WTC11 (cell line): ENCODE data around the gene HSBP1L1. TPM values are rescaled to one million over a fixed set of nuclear protein-coding genes. Genes with fewer than 3 reads are reported as not detected.

Experiments
- ATAC-seq: fragments of 200-7000 bp; cut with Tn5 transposase; 2 replicates; pipeline ENCODE4 v1.10.0; 2021; ENCODE audit warnings: mild to moderate bottlenecking, moderate library complexity
- CTCF ChIA-PET: fragments of 300-600 bp; sonication (Branson Sonifier 250); formaldehyde crosslinking; loops from one replicate; lab custom pipeline; 2021; ENCODE audit warnings: antibody characterized with exemption; lab: Charles Lee
- POLR2A ChIA-PET: fragments of 350-600 bp; sonication (Branson Sonifier 250); formaldehyde crosslinking; loops from one replicate; lab custom pipeline; 2021; ENCODE audit warnings: antibody characterized with exemption; lab: Charles Lee
- DNase-seq: peaks from one replicate; pipeline ENCODE4 v3.0.0; 2021; ENCODE audit warnings: low spot score
- H3K27ac Mint-ChIP-seq: 2 replicates; pipeline ENCODE4 v1.8.0; 2021; ENCODE audit warnings: mixed read lengths
- H3K27me3 Mint-ChIP-seq: 2 replicates; pipeline ENCODE4 v1.8.0; 2021; ENCODE audit warnings: low read depth, mild to moderate bottlenecking, moderate library complexity, mixed read lengths
- H3K36me3 Mint-ChIP-seq: 2 replicates; pipeline ENCODE4 v1.8.0; 2021; ENCODE audit warnings: mixed read lengths
- H3K4me1 Mint-ChIP-seq: 2 replicates; pipeline ENCODE4 v1.8.0; 2022; ENCODE audit warnings: mixed read lengths
- H3K4me3 Mint-ChIP-seq: 2 replicates; pipeline ENCODE4 v1.8.0; 2021; ENCODE audit warnings: mild to moderate bottlenecking, moderate library complexity, mixed read lengths
- H3K9me3 Mint-ChIP-seq: 2 replicates; pipeline ENCODE4 v1.8.0; 2021; ENCODE audit warnings: mixed read lengths
- AR ChIP-seq: fragments of 250-450 bp; sonication (Bioruptor Pico); IDR thresholded peaks from 2 replicates; pipeline ENCODE4 v1.9.0; 2021; ENCODE audit warnings: mild to moderate bottlenecking
- CREM ChIP-seq: sonication (generic); formaldehyde crosslinking; IDR thresholded peaks from 2 replicates; pipeline ENCODE4 v1.8.1; 2022; ENCODE audit warnings: mild to moderate bottlenecking, missing genetic modification reagents, moderate library complexity
- ERG ChIP-seq: fragments of 250-450 bp; sonication (Bioruptor Pico); IDR thresholded peaks from 2 replicates; pipeline ENCODE4 v1.8.0; 2021; ENCODE audit warnings: mild to moderate bottlenecking
- ESRRA ChIP-seq: sonication (generic); formaldehyde crosslinking; IDR thresholded peaks from 2 replicates; pipeline ENCODE4 v1.8.1; 2022; ENCODE audit warnings: mild to moderate bottlenecking, missing genetic modification reagents, borderline replicate concordance
- FOXJ3 ChIP-seq: sonication (generic); formaldehyde crosslinking; IDR thresholded peaks from 2 replicates; pipeline ENCODE4 v1.9.0; 2021; ENCODE audit warnings: missing genetic modification reagents, mild to moderate bottlenecking, borderline replicate concordance
- FOXP1 ChIP-seq: sonication (generic); formaldehyde crosslinking; IDR thresholded peaks from 2 replicates; pipeline ENCODE4 v1.8.0; 2022; ENCODE audit warnings: missing genetic modification reagents, mild to moderate bottlenecking, moderate library complexity, borderline replicate concordance
- IRF2 ChIP-seq: sonication (generic); formaldehyde crosslinking; IDR thresholded peaks from 2 replicates; pipeline ENCODE4 v1.8.0; 2022; ENCODE audit warnings: low read depth, missing genetic modification reagents, borderline replicate concordance
- NR3C1 ChIP-seq: sonication (generic); formaldehyde crosslinking; conservative IDR thresholded peaks from 2 replicates; pipeline ENCODE4 v1.8.1; 2023; ENCODE audit warnings: low read depth, mild to moderate bottlenecking, missing genetic modification reagents
- RELA ChIP-seq: sonication (generic); formaldehyde crosslinking; IDR thresholded peaks from 2 replicates; pipeline ENCODE4 v1.8.1; 2022; ENCODE audit warnings: missing genetic modification reagents, mild to moderate bottlenecking, borderline replicate concordance
- RORB ChIP-seq: fragments of 250-450 bp; sonication (Bioruptor Pico); IDR thresholded peaks from 2 replicates; pipeline ENCODE4 v1.9.0; 2021; ENCODE audit warnings: mild to moderate bottlenecking
- TEAD4 ChIP-seq: sonication (generic); formaldehyde crosslinking; IDR thresholded peaks from 2 replicates; pipeline ENCODE4 v1.8.0; 2022; ENCODE audit warnings: mild to moderate bottlenecking, missing genetic modification reagents
- ZNF121 ChIP-seq: sonication (generic); formaldehyde crosslinking; IDR thresholded peaks from 2 replicates; pipeline ENCODE4 v1.8.0; 2023; ENCODE audit warnings: missing genetic modification reagents
- ZNF425 ChIP-seq: fragments of 250-450 bp; sonication (Bioruptor Pico); conservative IDR thresholded peaks from 2 replicates; pipeline ENCODE4 v1.9.0; 2021; ENCODE audit warnings: mild to moderate bottlenecking
- ZNF512 ChIP-seq: sonication (generic); formaldehyde crosslinking; IDR thresholded peaks from 2 replicates; pipeline ENCODE4 v1.8.1; 2022; ENCODE audit warnings: missing genetic modification reagents, borderline replicate concordance
- total RNA-seq: library from RNA; stranded (reverse); gene quantifications from 3 replicates; pipeline ENCODE4 v1.2.3, GENCODE V29; 2021

HSBP1L1 gene
- total RNA-seq, 1 experiment from 2014 or later: 1.4 TPM

GRCh38 chr18:79974025-79974654 is 9.7 kb downstream of the HSBP1L1 start:
- POLR2A ChIA-PET: no interaction called here
- no peaks in the 10 kb centered on the region for H3K27me3 Mint-ChIP-seq
- no peak overlapping the region for H3K27ac Mint-ChIP-seq
- no peaks in the 10 kb centered on the region for H3K9me3 Mint-ChIP-seq
- no peak for TF ChIP-seq ZNF512 (CRISPR knock-in tag)
- TF ChIP-seq AR (CRISPR knock-in tag): no peak
- TF ChIP-seq IRF2 (CRISPR knock-in tag): no peak
- no peak for TF ChIP-seq CREM (CRISPR knock-in tag)
- TF ChIP-seq NR3C1 (CRISPR knock-in tag): no peak
- TF ChIP-seq FOXP1 (CRISPR knock-in tag): no peak
- TF ChIP-seq ERG (CRISPR knock-in tag): no peak
- no peak for TF ChIP-seq RORB
- no peak for TF ChIP-seq FOXJ3 (CRISPR knock-in tag)
- TF ChIP-seq ESRRA (CRISPR knock-in tag): no peak
- no peak for TF ChIP-seq TEAD4 (CRISPR knock-in tag)
- TF ChIP-seq ZNF425 (CRISPR knock-in tag): no peak
- TF ChIP-seq, all 79 proteins: peak for 0
- Mint-ChIP-seq H3K4me3 (no peak overlapping the region), H3K36me3 (peaks cover 63% of the 10 kb centered on the region), H3K4me1 (no peaks in the 10 kb centered on the region)
- ATAC-seq (no peak), DNase-seq (no peak)
- CTCF ChIA-PET: no interaction called here

GRCh38 chr18:79975043-79975442 is 10.6 kb downstream of the HSBP1L1 start:
- H3K4me3 Mint-ChIP-seq: no peak overlapping the region
- H3K27ac Mint-ChIP-seq: no peak overlapping the region
- no peak for TF ChIP-seq ZNF121 (CRISPR knock-in tag)
- no peak for TF ChIP-seq RELA (CRISPR knock-in tag)
- TF ChIP-seq ZNF512 (CRISPR knock-in tag): no peak
- TF ChIP-seq FOXP1 (CRISPR knock-in tag): no peak
- ChIA-PET CTCF (no interaction called here), POLR2A (no interaction called here)
- H3K36me3 Mint-ChIP-seq: peaks cover 69% of the 10 kb centered on the region
- no peaks in the 10 kb centered on the region for H3K9me3 Mint-ChIP-seq
- DNase-seq (no peak), ATAC-seq (no peak)
- H3K27me3 Mint-ChIP-seq: no peaks in the 10 kb centered on the region
- no peaks in the 10 kb centered on the region for H3K4me1 Mint-ChIP-seq
